Neural progenitor cell (in vitro differentiated cells): ENCODE measurements around the gene ZGPAT. TPM values are rescaled to one million over a fixed set of nuclear protein-coding genes. Genes with fewer than 3 reads are reported as not detected.

ENCODE experiments used
- DNase-seq: peaks from one replicate; pipeline ENCODE4 v3.0.0-alpha.2; 2016; ENCODE audit warnings: low spot score
- H2AFZ ChIP-seq: fragments of 200-600 bp; sonication (generic); replicated peaks from 2 replicates; pipeline ENCODE4 v1.6.1; 2016; ENCODE audit warnings: antibody characterized with exemption
- H3F3A ChIP-seq: fragments of 200-600 bp; sonication (generic); 2 replicates; pipeline ENCODE4 v1.6.1; 2016; ENCODE audit warnings: antibody characterized with exemption, low read depth
- H3K27ac ChIP-seq: fragments of 200-600 bp; sonication (generic); 2 replicates; pipeline ENCODE4 v1.5.1; 2016; ENCODE audit warnings: mild to moderate bottlenecking
- H3K27me3 ChIP-seq: fragments of 200-600 bp; sonication (generic); 2 replicates; pipeline ENCODE4 v1.6.1; 2016; ENCODE audit warnings: mild to moderate bottlenecking, moderate library complexity
- H3K36me3 ChIP-seq: fragments of 200-600 bp; sonication (generic); 2 replicates; pipeline ENCODE4 v1.5.1; 2016
- H3K4me1 ChIP-seq: fragments of 200-600 bp; sonication (generic); 2 replicates; pipeline ENCODE4 v1.6.1; 2016; ENCODE audit warnings: mixed run types
- H3K4me2 ChIP-seq: fragments of 200-600 bp; sonication (generic); 2 replicates; pipeline ENCODE4 v1.6.1; 2016
- H3K4me3 ChIP-seq: fragments of 200-600 bp; sonication (generic); 2 replicates; pipeline ENCODE4 v1.5.1; 2016
- H3K79me2 ChIP-seq: fragments of 200-600 bp; sonication (generic); 2 replicates; pipeline ENCODE4 v1.6.1; 2016; ENCODE audit warnings: low read depth
- H3K9ac ChIP-seq: fragments of 200-600 bp; sonication (generic); 2 replicates; pipeline ENCODE4 v1.6.1; 2016
- H3K9me3 ChIP-seq: fragments of 200-600 bp; sonication (generic); 2 replicates; pipeline ENCODE4 v1.5.1; 2016; ENCODE audit warnings: low read depth
- H4K20me1 ChIP-seq: fragments of 200-600 bp; sonication (generic); 2 replicates; pipeline ENCODE4 v1.6.1; 2016; ENCODE audit warnings: low read depth
- H3K27ac Mint-ChIP-seq: 3 replicates; pipeline ENCODE4 v1.8.0; 2021; ENCODE audit warnings: mixed read lengths
- H3K27me3 Mint-ChIP-seq: 2 replicates; pipeline ENCODE4 v1.8.0; 2022; ENCODE audit warnings: low read depth, mild to moderate bottlenecking, inconsistent platforms, moderate library complexity, mixed read lengths; ENCODE audit not compliant: insufficient read depth
- H3K36me3 Mint-ChIP-seq: 3 replicates; pipeline ENCODE4 v1.8.0; 2021; ENCODE audit warnings: mixed read lengths
- H3K4me1 Mint-ChIP-seq: 3 replicates; pipeline ENCODE4 v1.8.0; 2021; ENCODE audit warnings: mixed read lengths
- H3K4me3 Mint-ChIP-seq: 3 replicates; pipeline ENCODE4 v1.8.0; 2021; ENCODE audit warnings: mild to moderate bottlenecking, moderate library complexity, mixed read lengths
- H3K9me3 Mint-ChIP-seq: 3 replicates; pipeline ENCODE4 v1.8.0; 2020; ENCODE audit warnings: mixed read lengths
- CTCF ChIP-seq: fragments of 200-600 bp; sonication (generic); IDR thresholded peaks from 2 replicates; pipeline ENCODE4 v1.5.1; 2017; ENCODE audit warnings: antibody characterized with exemption, mild to moderate bottlenecking
- EZH2 ChIP-seq: fragments of 200-600 bp; sonication (generic); IDR thresholded peaks from 2 replicates; pipeline ENCODE4 v1.6.1; 2017; ENCODE audit warnings: antibody characterized with exemption, mild to moderate bottlenecking, moderate library complexity
- EZH2phosphoT487 ChIP-seq: fragments of 200-600 bp; sonication (generic); IDR thresholded peaks from 2 replicates; pipeline ENCODE4 v1.6.1; 2017; ENCODE audit warnings: antibody characterized with exemption
- total RNA-seq: library from RNA; depleted of rRNA; stranded (reverse); fragments of >200 nt; gene quantifications from 2 replicates; pipeline ENCODE4 v1.2.3, GENCODE V29; 2015; ENCODE audit warnings: low replicate concordance

ZGPAT gene
- total RNA-seq, 1 donor from 2014 or later = 8.2 TPM

- peaks cover 31% of the 10 kb centered on the region for H3K4me1 Mint-ChIP-seq
- Histone ChIP-seq H3K4me2 (no peak overlapping the region), H3K4me3 (no peak overlapping the region), H2AFZ (no peak overlapping the region), H3K9me3 (no peaks in the 10 kb centered on the region), H3K4me1 (no peaks in the 10 kb centered on the region), H3K27me3 (no peaks in the 10 kb centered on the region), H3K27ac (no peak overlapping the region), H3K79me2 (peaks cover 8% of the 10 kb centered on the region), H3K36me3 (no peaks in the 10 kb centered on the region), H4K20me1 (peaks cover 3% of the 10 kb centered on the region), H3F3A (no peaks in the 10 kb centered on the region), H3K9ac (no peak overlapping the region)
- peaks cover 10% of the 10 kb centered on the region for H3K27me3 Mint-ChIP-seq
- H3K36me3 Mint-ChIP-seq = peaks cover 4% of the 10 kb centered on the region
- DNase-seq = no peak
- TF ChIP-seq CTCF (no peak), EZH2phosphoT487 (no peak), EZH2 (no peak)
- H3K9me3 Mint-ChIP-seq = no peaks in the 10 kb centered on the region
- H3K4me3 Mint-ChIP-seq = peak overlapping the region; percentile 25
- H3K27ac Mint-ChIP-seq = no peak overlapping the region
These were observed 47.2 kb upstream of the ZGPAT start for GRCh38 chr20:63660622-63661021.

GRCh38 chr20:63661108-63661507, 46.7 kb upstream of the ZGPAT start:
- Mint-ChIP-seq H3K27me3 (peaks cover 8% of the 10 kb centered on the region), H3K36me3 (peaks cover 7% of the 10 kb centered on the region), H3K4me1 (peaks cover 31% of the 10 kb centered on the region), H3K4me3 (no peak overlapping the region), H3K9me3 (no peaks in the 10 kb centered on the region), H3K27ac (no peak overlapping the region)
- H3K4me3 ChIP-seq = no peak overlapping the region
- no peaks in the 10 kb centered on the region for H3F3A ChIP-seq
- no peak overlapping the region for H2AFZ ChIP-seq
- peaks cover 3% of the 10 kb centered on the region for H4K20me1 ChIP-seq
- no peak for DNase-seq
- H3K9me3 ChIP-seq = no peaks in the 10 kb centered on the region
- H3K27me3 ChIP-seq = no peaks in the 10 kb centered on the region
- H3K27ac ChIP-seq = no peak overlapping the region
- peaks cover 8% of the 10 kb centered on the region for H3K79me2 ChIP-seq
- H3K4me1 ChIP-seq = no peaks in the 10 kb centered on the region
- no peak for TF ChIP-seq CTCF
- no peak for TF ChIP-seq EZH2phosphoT487
- TF ChIP-seq EZH2 = no peak
- no peaks in the 10 kb centered on the region for H3K36me3 ChIP-seq
- H3K9ac ChIP-seq = no peak overlapping the region
- no peak overlapping the region for H3K4me2 ChIP-seq

- H4K20me1 ChIP-seq = peaks cover 3% of the 10 kb centered on the region
- H3K27me3 ChIP-seq = no peaks in the 10 kb centered on the region
- peaks cover 8% of the 10 kb centered on the region for H3K79me2 ChIP-seq
- no peaks in the 10 kb centered on the region for H3K9me3 Mint-ChIP-seq
- no peaks in the 10 kb centered on the region for H3K4me1 ChIP-seq
- H2AFZ ChIP-seq = no peak overlapping the region
- peak overlapping the region; percentile 27 for H3K4me3 Mint-ChIP-seq
- H3K27ac Mint-ChIP-seq = no peak overlapping the region
- H3K4me1 Mint-ChIP-seq = peaks cover 28% of the 10 kb centered on the region
- H3K9me3 ChIP-seq = no peaks in the 10 kb centered on the region
- H3K36me3 ChIP-seq = no peaks in the 10 kb centered on the region
- TF ChIP-seq EZH2 = no peak
- H3K36me3 Mint-ChIP-seq = peaks cover 13% of the 10 kb centered on the region
- no peak overlapping the region for H3K9ac ChIP-seq
- H3K4me3 ChIP-seq = no peak overlapping the region
- H3K4me2 ChIP-seq = no peak overlapping the region
- no peaks in the 10 kb centered on the region for H3F3A ChIP-seq
- peaks cover 4% of the 10 kb centered on the region for H3K27me3 Mint-ChIP-seq
- no peak overlapping the region for H3K27ac ChIP-seq
- no peak for DNase-seq
These were observed 45.7 kb upstream of the ZGPAT start for GRCh38 chr20:63661959-63662812.

GRCh38 chr20:63662813-63663189, 45.0 kb upstream of the ZGPAT start:
- Mint-ChIP-seq H3K27ac (no peak overlapping the region), H3K9me3 (no peaks in the 10 kb centered on the region), H3K4me1 (peaks cover 26% of the 10 kb centered on the region), H3K36me3 (peaks cover 13% of the 10 kb centered on the region), H3K4me3 (no peak overlapping the region), H3K27me3 (peaks cover 4% of the 10 kb centered on the region)
- Histone ChIP-seq H3K9ac (no peak overlapping the region), H3K9me3 (no peaks in the 10 kb centered on the region), H3K27me3 (no peaks in the 10 kb centered on the region), H4K20me1 (peaks cover 3% of the 10 kb centered on the region), H3F3A (no peaks in the 10 kb centered on the region), H3K4me3 (no peak overlapping the region), H3K79me2 (peaks cover 8% of the 10 kb centered on the region), H3K4me1 (no peaks in the 10 kb centered on the region), H2AFZ (no peak overlapping the region), H3K27ac (no peak overlapping the region), H3K4me2 (no peak overlapping the region), H3K36me3 (no peaks in the 10 kb centered on the region)
- no peak for DNase-seq
- TF ChIP-seq CTCF (no peak), EZH2phosphoT487 (no peak), EZH2 (no peak)
